Aorta (tissue), 5 donors: ENCODE measurements around the gene VASN. TPM values are rescaled to one million over a fixed set of nuclear protein-coding genes. Genes with fewer than 3 reads are reported as not detected.
"Not testable (repeated sequence)": the region's sequence is repeated elsewhere in the genome, so short reads cannot be mapped to it uniquely, and the experiment has no call there.

Source experiments
- ATAC-seq: fragments of 200-7000 bp; cut with Tn5 transposase; one replicate; pipeline ENCODE4 v1.9.1; 2022; ENCODE audit warnings: moderate library complexity; ENCODE audit not compliant: low FRiP score
- DNase-seq, 2 donors: peaks; one replicate each; pipeline ENCODE4 v3.0.0-alpha.2; 2020
- H3K27ac ChIP-seq, 2 donors: one replicate each; pipeline ENCODE4 v1.5.1; 2013; ENCODE audit warnings: low read length in 2 of 2, mild to moderate bottlenecking in 2 of 2, moderate library complexity in 2 of 2, control low read depth in 1 of 2, inconsistent platforms in 1 of 2, low read depth in 1 of 2
- H3K27me3 ChIP-seq, 2 donors: one replicate each; pipeline ENCODE4 v1.6.1; 2013; ENCODE audit warnings: control low read depth in 1 of 2, low read length in 1 of 2, mild to moderate bottlenecking in 1 of 2, moderate library complexity in 1 of 2; ENCODE audit not compliant: insufficient read depth in 2 of 2, control insufficient read depth in 1 of 2
- H3K36me3 ChIP-seq, 2 donors: one replicate each; pipeline ENCODE4 v1.6.1; 2013; ENCODE audit warnings: control low read depth in 1 of 2, low read length in 1 of 2, mild to moderate bottlenecking in 1 of 2; ENCODE audit not compliant: insufficient read depth in 2 of 2, control insufficient read depth in 1 of 2
- H3K4me1 ChIP-seq, 2 donors: one replicate each; pipeline ENCODE4 v1.6.1; 2013; ENCODE audit warnings: low read length in 2 of 2, control low read depth in 1 of 2, mild to moderate bottlenecking in 1 of 2, moderate library complexity in 1 of 2; ENCODE audit not compliant: insufficient read depth in 2 of 2, control insufficient read depth in 1 of 2
- H3K4me3 ChIP-seq, 2 donors: one replicate each; pipeline ENCODE4 v1.5.1; 2013; ENCODE audit warnings: low read length in 2 of 2, control low read depth in 1 of 2, mild to moderate bottlenecking in 1 of 2
- H3K9me3 ChIP-seq: one replicate; pipeline ENCODE4 v1.6.1; 2013; ENCODE audit warnings: mild to moderate bottlenecking, low read length; ENCODE audit not compliant: control insufficient read depth
- WGBS, 2 donors: extraction: QIAGEN DNeasy Blood & Tissue Kit; methylation state at CpG; one replicate each; pipeline ENCODE4 v1.1.7; 2013; 5-methylcytosine and 5-hydroxymethylcytosine counted together
- intact Hi-C, 2 donors: fragments of 100-400 bp; cut with DNase I; formaldehyde crosslinking; loops; one replicate each; pipeline versions ENCODE4 v1.14.2 to v1.15.0; 2022
- polyA plus RNA-seq, 2 donors: library from polyadenylated mRNA; stranded (reverse); fragments of 200-250 nt; gene quantifications; one replicate each; pipeline ENCODE4 v1.2.3, GENCODE V29; 2013
- total RNA-seq, 2 donors: library from RNA; stranded (reverse); fragmentation: NEBNext Ultra II Directional; extraction: Animal tissue kit (Norgen Biotek cat#: 25700); gene quantifications; one replicate each; pipeline ENCODE4 v1.2.1, GENCODE V29; 2021
- donor health status: healthy with polysubstance abuse.
- donor health status: Bipolar disorder and iron deficiency.
- donor health status: DM: no; HTN: no; CAD: no.
- donor health status: DM: no; HTN: no; CAD: no.
- donor health status: DM: yes; HTN: yes; CAD: no.

Gene VASN
- total and polyA plus RNA-seq, 4 donors = 21.7 to 120 (median 59.1) TPM

- Histone ChIP-seq H3K4me1 (peaks cover 0 to 7% of the 10 kb centered on the region in 2 donors), H3K9me3 (no peaks in the 10 kb centered on the region), H3K27me3 (no peaks in the 10 kb centered on the region), H3K4me3 (no peak overlapping the region), H3K27ac (peak overlapping the region; percentile 71 to 94), H3K36me3 (no peaks in the 10 kb centered on the region)
- intact Hi-C loops = no loop called here
- DNase-seq = peak; percentile 89 to 92
- WGBS, 2 donors = 24 to 30% methylated on average over 19 of the region's 19 CpGs
- peak; percentile 75 for ATAC-seq
Measured at GRCh38 chr16:4388271-4389021, 16.8 kb downstream of the VASN start.

DNA sequence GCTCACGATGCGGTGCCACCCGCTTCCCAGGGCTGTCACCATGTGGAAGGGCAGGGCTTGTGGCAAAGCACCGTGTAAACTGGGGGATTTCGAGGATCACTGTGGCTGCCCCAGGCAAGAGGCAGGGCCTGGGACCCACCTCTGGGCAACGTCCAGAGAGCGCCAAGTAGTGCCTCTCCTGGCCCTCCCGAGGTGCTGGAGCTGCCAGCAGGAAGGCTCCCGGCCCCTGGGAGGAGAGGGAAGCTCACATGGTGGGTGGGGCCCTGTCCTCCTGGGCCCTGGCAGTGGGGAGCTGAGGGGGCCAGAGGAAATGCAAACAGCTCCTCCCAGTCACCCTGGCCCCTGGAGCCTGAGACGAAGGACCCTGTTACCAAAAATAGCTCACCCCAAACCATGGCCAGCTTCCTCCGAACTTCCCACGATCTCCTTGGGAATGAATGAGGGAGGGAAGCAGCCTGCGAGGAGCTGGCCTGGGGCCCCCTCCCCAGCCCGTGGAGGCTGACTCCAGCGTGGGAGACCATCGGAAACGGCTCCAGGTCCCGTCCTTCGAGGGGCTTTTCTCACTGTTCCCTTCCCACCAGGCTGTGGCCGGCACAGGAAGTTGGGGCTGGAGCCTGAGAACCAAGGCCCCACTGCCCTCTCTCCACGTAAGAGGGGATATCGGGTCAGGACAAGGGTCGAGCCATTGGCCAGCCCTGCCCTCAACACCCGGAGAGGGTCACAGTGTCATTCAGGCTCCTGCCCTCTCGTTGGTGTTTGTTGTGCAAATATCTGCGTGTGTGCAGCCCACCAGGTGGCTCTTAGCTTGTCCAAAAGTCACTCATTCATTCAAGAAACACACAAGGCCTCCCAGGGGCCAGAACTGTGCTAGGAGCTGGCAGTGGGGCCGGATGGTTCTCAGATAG is 17.7 kb downstream of the VASN start:
- 24 to 29% methylated on average over 25 to 27 of the region's 27 CpGs for WGBS, 2 donors
- DNase-seq = no peak
- H3K27ac ChIP-seq = peak overlapping the region; percentile 71 to 94
- H3K36me3 ChIP-seq = no peaks in the 10 kb centered on the region
- peak; percentile 4 for ATAC-seq
- H3K27me3 ChIP-seq = no peaks in the 10 kb centered on the region
- no peaks in the 10 kb centered on the region for H3K9me3 ChIP-seq
- peaks cover 0 to 7% of the 10 kb centered on the region in 2 donors for H3K4me1 ChIP-seq
- H3K4me3 ChIP-seq = no peak overlapping the region
- intact Hi-C loops = no loop called here

DNA sequence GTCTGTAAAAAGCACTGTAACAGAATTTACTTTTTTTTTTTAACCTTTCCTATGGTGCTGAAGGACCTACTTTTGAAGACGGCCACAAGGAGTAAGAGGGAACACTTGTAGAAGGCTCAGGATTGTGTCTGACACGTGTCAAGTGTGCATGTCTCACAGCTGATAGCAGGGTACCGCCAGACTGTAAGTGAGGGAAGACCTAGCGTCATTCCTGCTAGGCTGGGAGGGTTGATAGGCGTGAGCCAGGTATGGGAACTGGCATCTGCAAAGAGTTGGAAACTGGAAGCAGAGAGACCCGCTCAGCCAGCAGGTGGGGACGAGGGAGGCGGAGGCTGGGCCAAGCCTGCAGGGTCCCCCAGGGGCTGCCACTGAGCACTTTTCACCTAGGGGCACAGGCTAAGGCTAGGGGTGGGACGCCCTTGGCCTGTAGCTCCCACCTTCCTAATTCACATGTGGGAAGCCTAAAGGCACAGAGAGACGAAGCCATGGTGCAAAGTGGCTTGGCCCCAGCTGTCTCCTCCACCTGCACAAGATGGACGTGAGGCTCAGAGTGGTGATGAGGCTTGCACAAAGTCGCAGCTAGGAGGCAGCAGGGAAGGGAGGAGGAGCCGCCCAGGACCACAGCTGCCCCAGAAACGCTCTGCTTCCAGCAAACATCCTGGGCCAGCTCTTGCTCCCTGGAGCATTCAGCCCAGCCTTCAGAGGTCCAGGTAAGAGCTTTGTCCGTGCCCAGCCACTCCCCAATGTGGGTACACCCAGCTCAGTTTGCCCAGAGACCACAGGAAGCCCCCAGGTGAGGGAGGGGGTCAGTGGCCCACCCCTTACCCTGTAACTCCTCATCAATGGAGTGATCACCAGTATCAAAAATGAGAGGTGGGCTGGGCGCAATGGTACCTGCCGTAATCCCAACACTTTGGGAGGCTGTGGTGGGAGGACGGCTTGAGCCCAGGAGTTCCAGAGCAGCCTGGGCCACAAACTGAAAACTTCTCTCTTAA is 18.9 kb downstream of the VASN start:
- Histone ChIP-seq H3K9me3 (no peaks in the 10 kb centered on the region), H3K4me3 (no peak overlapping the region), H3K36me3 (no peaks in the 10 kb centered on the region), H3K27me3 (no peaks in the 10 kb centered on the region), H3K4me1 (peaks cover 0 to 7% of the 10 kb centered on the region in 2 donors), H3K27ac (no peak overlapping the region)
- ATAC-seq = no peak
- 84 to 85% methylated on average over 18 of the region's 18 CpGs for WGBS, 2 donors
- intact Hi-C loops = no loop called here
- no peak for DNase-seq

GRCh38 chr16:4391631-4392381 is 20.2 kb downstream of the VASN start:
- Histone ChIP-seq H3K4me1 (peaks cover 0 to 4% of the 10 kb centered on the region in 2 donors), H3K9me3 (no peaks in the 10 kb centered on the region), H3K27ac (peak overlapping the region; percentile 56 to 73), H3K4me3 (no peak overlapping the region), H3K36me3 (no peaks in the 10 kb centered on the region), H3K27me3 (no peaks in the 10 kb centered on the region)
- no peak for DNase-seq
- intact Hi-C loops = no loop called here
- ATAC-seq = no peak
- WGBS, 2 donors = 86 to 87% methylated on average over 22 of the region's 22 CpGs

- DNase-seq (peak; percentile 74 to 82), ATAC-seq (no peak)
- Histone ChIP-seq H3K27me3 (no peaks in the 10 kb centered on the region), H3K4me1 (peaks cover 0 to 4% of the 10 kb centered on the region in 2 donors), H3K4me3 (no peak overlapping the region), H3K36me3 (no peaks in the 10 kb centered on the region), H3K9me3 (no peaks in the 10 kb centered on the region), H3K27ac (peak overlapping the region; percentile 54 to 73)
- intact Hi-C loops = no loop called here
- 18 to 21% methylated on average over 22 to 27 of the region's 27 CpGs for WGBS, 2 donors
Measured at GRCh38 chr16:4392382-4393239, 21.0 kb downstream of the VASN start.

DNA sequence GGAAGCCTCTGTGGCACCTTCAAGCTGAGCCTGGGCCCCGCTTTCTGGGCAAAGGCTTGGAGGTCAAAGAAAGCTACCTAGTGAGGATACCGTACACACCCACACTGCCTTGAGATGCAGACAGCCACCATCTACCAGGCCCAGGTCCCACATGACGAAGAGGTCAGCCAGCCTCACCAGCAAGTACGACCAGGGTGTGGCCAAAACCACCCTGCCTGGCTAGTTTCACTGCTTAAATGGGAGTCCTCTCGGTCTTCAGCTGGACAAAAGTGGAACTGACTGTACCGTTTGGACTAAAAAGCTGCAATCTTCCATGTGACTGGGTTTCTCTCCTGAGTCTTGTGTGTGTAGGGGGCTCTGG is 21.6 kb downstream of the VASN start:
- intact Hi-C loops = no loop called here
- H3K4me1 ChIP-seq = no peaks in the 10 kb centered on the region
- H3K27ac ChIP-seq = peak overlapping the region; percentile 54 to 73
- H3K27me3 ChIP-seq = no peaks in the 10 kb centered on the region
- no peaks in the 10 kb centered on the region for H3K36me3 ChIP-seq
- 32 to 34% methylated on average over 6 of the region's 6 CpGs for WGBS, 2 donors
- DNase-seq (peak in 1 of 2 donors; percentile 62), ATAC-seq (no peak)
- H3K9me3 ChIP-seq = no peaks in the 10 kb centered on the region
- H3K4me3 ChIP-seq = no peak overlapping the region

GRCh38 chr16:4393850-4394249 is 22.2 kb downstream of the VASN start:
- H3K36me3 ChIP-seq, H3K27ac ChIP-seq, H3K4me3 ChIP-seq, H3K4me1 ChIP-seq, ATAC-seq, H3K9me3 ChIP-seq, H3K27me3 ChIP-seq, DNase-seq: not testable (repeated sequence)
- WGBS, 2 donors = 95 to 98% methylated on average over 15 of the region's 15 CpGs
- intact Hi-C loops = loop anchor here in 1 of 2 donors (1.0 to 2.0 kb wide), 2 partner anchors 17 to 25 kb away; no protein-coding TSS in a partner anchor
